C4-2B (cell line): ENCODE measurements around the gene CXXC4.

Experiments
- ZFX ChIP-seq: fragments of 450-650 bp; IDR thresholded peaks from 2 replicates; pipeline ENCODE4 v1.6.1; 2017
- TF ChIP-seq, protein P1 (sequence below): fragments of 450-650 bp; conservative IDR thresholded peaks from 2 replicates; pipeline ENCODE4 v1.5.1; 2017; ENCODE audit warnings: mild to moderate bottlenecking

GRCh38 chr4:104493081-104493831 lies 1.4 kb downstream of the CXXC4 start:
- TF ChIP-seq, protein P1, sequence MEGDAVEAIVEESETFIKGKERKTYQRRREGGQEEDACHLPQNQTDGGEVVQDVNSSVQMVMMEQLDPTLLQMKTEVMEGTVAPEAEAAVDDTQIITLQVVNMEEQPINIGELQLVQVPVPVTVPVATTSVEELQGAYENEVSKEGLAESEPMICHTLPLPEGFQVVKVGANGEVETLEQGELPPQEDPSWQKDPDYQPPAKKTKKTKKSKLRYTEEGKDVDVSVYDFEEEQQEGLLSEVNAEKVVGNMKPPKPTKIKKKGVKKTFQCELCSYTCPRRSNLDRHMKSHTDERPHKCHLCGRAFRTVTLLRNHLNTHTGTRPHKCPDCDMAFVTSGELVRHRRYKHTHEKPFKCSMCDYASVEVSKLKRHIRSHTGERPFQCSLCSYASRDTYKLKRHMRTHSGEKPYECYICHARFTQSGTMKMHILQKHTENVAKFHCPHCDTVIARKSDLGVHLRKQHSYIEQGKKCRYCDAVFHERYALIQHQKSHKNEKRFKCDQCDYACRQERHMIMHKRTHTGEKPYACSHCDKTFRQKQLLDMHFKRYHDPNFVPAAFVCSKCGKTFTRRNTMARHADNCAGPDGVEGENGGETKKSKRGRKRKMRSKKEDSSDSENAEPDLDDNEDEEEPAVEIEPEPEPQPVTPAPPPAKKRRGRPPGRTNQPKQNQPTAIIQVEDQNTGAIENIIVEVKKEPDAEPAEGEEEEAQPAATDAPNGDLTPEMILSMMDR: no peak
- no peak for TF ChIP-seq ZFX
